ENCODE measurements around the gene TFF1.

TFF1 gene

GRCh38 chr21:42411891-42412635, 45.7 kb upstream of the TFF1 start:
- H3K9me3 ChIP-seq (ENCODE audit: control insufficient read depth, insufficient read depth, low read depth, low read length): no peaks in the 10 kb centered on the region
- no peak overlapping the region for H3K27ac ChIP-seq (ENCODE audit: extremely low read depth, low read depth, low read length)
- CTCF ChIA-PET: interaction anchor here (0.6 to 1.2 kb wide), 2 partner anchors 65 to 102 kb away, joined by 3 to 4 read pairs; no protein-coding TSS in a partner anchor
- POLR2A ChIA-PET: no interaction called here
- no peaks in the 10 kb centered on the region for H3K36me3 ChIP-seq (ENCODE audit: control insufficient read depth in 2 of 2, insufficient read depth in 1 of 2, low read length in 2 of 2)
- H3K4me1 ChIP-seq (ENCODE audit: control insufficient read depth, insufficient read depth, low read length): no peaks in the 10 kb centered on the region
- TF ChIP-seq ZNF132 (tag by site-specific recombination; IDR thresholded peaks at IDR 0.05; ENCODE audit: borderline replicate concordance) (no peak), ZNF785 (tag by site-specific recombination; IDR thresholded peaks at IDR 0.05) (no peak), ZSCAN4 (tag by site-specific recombination; IDR thresholded peaks at IDR 0.05) (no peak), ZNF426 (tag by site-specific recombination; IDR thresholded peaks at IDR 0.05) (no peak), ZNF433 (tag by site-specific recombination; IDR thresholded peaks at IDR 0.05; ENCODE audit: low read depth) (no peak), ZNF112 (tag by site-specific recombination; IDR thresholded peaks at IDR 0.05) (no peak), PRDM4 (tag by site-specific recombination; IDR thresholded peaks at IDR 0.05) (no peak), INSM2 (tag by site-specific recombination; IDR thresholded peaks at IDR 0.05) (no peak), PRDM1 (tag by site-specific recombination; IDR thresholded peaks at IDR 0.05) (no peak), ZNF157 (tag by site-specific recombination; IDR thresholded peaks at IDR 0.05) (no peak), ZNF146 (tag by site-specific recombination; IDR thresholded peaks at IDR 0.05) (no peak), ZNF518A (tag by site-specific recombination; conservative IDR thresholded peaks at IDR 0.05; ENCODE audit: low read depth) (no peak)
- H3K4me3 ChIP-seq (ENCODE audit: low read depth, low read length): no peak overlapping the region

- H3K4me3 ChIP-seq (ENCODE audit: low read depth, low read length): no peak overlapping the region
- H3K27ac ChIP-seq (ENCODE audit: extremely low read depth, low read depth, low read length): no peak overlapping the region
- H3K36me3 ChIP-seq (ENCODE audit: control insufficient read depth in 2 of 2, insufficient read depth in 1 of 2, low read length in 2 of 2): no peaks in the 10 kb centered on the region
- no peaks in the 10 kb centered on the region for H3K9me3 ChIP-seq (ENCODE audit: control insufficient read depth, insufficient read depth, low read depth, low read length)
- H3K4me1 ChIP-seq (ENCODE audit: control insufficient read depth, insufficient read depth, low read length): no peaks in the 10 kb centered on the region
- ChIA-PET POLR2A (no interaction called here), CTCF (interaction anchor here (0.6 to 1.3 kb wide), 4 partner anchors 30 to 157 kb away, joined by 3 to 4 read pairs (median 3); no protein-coding TSS in a partner anchor)
- TF ChIP-seq ZNF18 (tag by site-specific recombination; IDR thresholded peaks at IDR 0.05) (no peak), ZNF121 (tag by site-specific recombination; IDR thresholded peaks at IDR 0.05) (no peak), ZNF366 (tag by site-specific recombination; conservative IDR thresholded peaks at IDR 0.05) (no peak), ZNF776 (tag by site-specific recombination; IDR thresholded peaks at IDR 0.05; ENCODE audit: borderline replicate concordance) (0 out of 2 replicates have a peak, but pooled peaks have one; percentile 24), ZNF621 (tag by site-specific recombination; IDR thresholded peaks at IDR 0.05) (peak; percentile 74; the same call in 1 of the 2 replicates), ZNF791 (tag by site-specific recombination; IDR thresholded peaks at IDR 0.05) (no peak), PBX3 (CRISPR knock-in tag; IDR thresholded peaks at IDR 0.05) (no peak), MEIS1 (CRISPR knock-in tag; IDR thresholded peaks at IDR 0.05; ENCODE audit: borderline replicate concordance) (no peak)
Observed at GRCh38 chr21:42411197-42411869, 45.0 kb upstream of the TFF1 start.
